ENCODE data around the gene IGFBP2. TPM values are rescaled to one million over a fixed set of nuclear protein-coding genes. Genes with fewer than 3 reads are reported as not detected.

The IGFBP2 gene
- total RNA-seq, 1 donor from 2014 or later, result 50.7 TPM

GRCh38 chr2:216694082-216694825 is 61.0 kb downstream of the IGFBP2 start:
- intact Hi-C loops (cut with micrococcal nuclease), result loop anchor here (10.0 kb wide), 1 partner anchor 111 kb away; no protein-coding TSS in a partner anchor
- DNase-seq (peak; percentile 79), ATAC-seq (peak; percentile 33)

GRCh38 chr2:216694826-216695217 is 61.6 kb downstream of the IGFBP2 start:
- intact Hi-C loops (cut with micrococcal nuclease), result loop anchor here (10.0 kb wide), 1 partner anchor 110 kb away; no protein-coding TSS in a partner anchor
- DNase-seq (no peak), ATAC-seq (no peak)

- intact Hi-C loops (cut with micrococcal nuclease), result loop anchor here (10.0 kb wide), 1 partner anchor 109 kb away; no protein-coding TSS in a partner anchor
- DNase-seq (peak; percentile 95), ATAC-seq (peak; percentile 48)
Measured at GRCh38 chr2:216695401-216695821, 62.2 kb downstream of the IGFBP2 start, which contains the start of gene IGFBP5. TSS of gene IGFBP5 (minus strand) at chr2:216695549. CDS start at chr2:216694775, 774 bp downstream.

GRCh38 chr2:216696321-216696720 is 63.1 kb downstream of the IGFBP2 start:
- ATAC-seq (no peak), DNase-seq (no peak)
- intact Hi-C loops (cut with micrococcal nuclease), result loop anchor here (10.0 kb wide), 1 partner anchor 108 kb away; no protein-coding TSS in a partner anchor

- no peak for ATAC-seq
- no peak for DNase-seq
- intact Hi-C loops (cut with micrococcal nuclease), result loop anchor here (10.0 kb wide), 1 partner anchor 108 kb away; no protein-coding TSS in a partner anchor
Measured at GRCh38 chr2:216696751-216697560, 63.7 kb downstream of the IGFBP2 start.

- ATAC-seq (no peak), DNase-seq (no peak)
- intact Hi-C loops (cut with micrococcal nuclease), result loop anchor here (2.0 to 10.0 kb wide), 2 partner anchors 107 to 469 kb away; no protein-coding TSS in a partner anchor
Measured at GRCh38 chr2:216698293-216698692, 65.1 kb downstream of the IGFBP2 start.

- intact Hi-C loops (cut with micrococcal nuclease), result loop anchor here (2.0 to 10.0 kb wide), 2 partner anchors 106 to 468 kb away; no protein-coding TSS in a partner anchor
- DNase-seq, result no peak
- ATAC-seq, result peak; percentile 38
Measured at GRCh38 chr2:216698895-216699294, 65.7 kb downstream of the IGFBP2 start.

- intact Hi-C loops (cut with micrococcal nuclease), result no loop called here
- peak; percentile 18 for ATAC-seq
- no peak for DNase-seq
Measured at GRCh38 chr2:216700088-216700567, 66.9 kb downstream of the IGFBP2 start.

- ATAC-seq (peak; percentile 13), DNase-seq (no peak)
- intact Hi-C loops (cut with micrococcal nuclease), result no loop called here
Measured at GRCh38 chr2:216700781-216701180, 67.6 kb downstream of the IGFBP2 start.

GRCh38 chr2:216701544-216701943 is 68.3 kb downstream of the IGFBP2 start:
- ATAC-seq, result no peak

GRCh38 chr2:216702756-216703155 is 69.5 kb downstream of the IGFBP2 start:
- intact Hi-C loops (cut with micrococcal nuclease), result no loop called here
- no peak for ATAC-seq
- no peak for DNase-seq

More at GRCh38 chr2:216701544-216701943, 68.3 kb downstream of the IGFBP2 start:
- intact Hi-C loops (cut with micrococcal nuclease), result no loop called here
- no peak for DNase-seq

GRCh38 chr2:216710551-216711301 is 77.5 kb downstream of the IGFBP2 start:
- intact Hi-C loops (cut with micrococcal nuclease), result no loop called here
- ATAC-seq (peak; percentile 79), DNase-seq (peak; percentile 62)

GRCh38 chr2:216711348-216711747 is 78.1 kb downstream of the IGFBP2 start:
- ATAC-seq (no peak), DNase-seq (no peak)
- intact Hi-C loops (cut with micrococcal nuclease), result no loop called here

GRCh38 chr2:216713691-216714336 is 80.6 kb downstream of the IGFBP2 start:
- intact Hi-C loops (cut with micrococcal nuclease), result no loop called here
- peak; percentile 73 for DNase-seq

More at GRCh38 chr2:216713691-216714336, 80.6 kb downstream of the IGFBP2 start:
- ATAC-seq, result peak; percentile 72
